Ishikawa (cell line): ENCODE results near the gene LMF1.

Source experiments
- CREB1 ChIP-seq: IDR thresholded peaks from 2 replicates; pipeline ENCODE4 v1.6.1; 2012; ENCODE audit warnings: low read depth
- EP300 ChIP-seq: IDR thresholded peaks from 2 replicates; pipeline ENCODE4 v1.6.1; 2012; ENCODE audit warnings: borderline replicate concordance
- NFIC ChIP-seq: IDR thresholded peaks from 2 replicates; pipeline ENCODE4 v1.6.1; 2012
- TAF1 ChIP-seq: IDR thresholded peaks from 2 replicates; pipeline ENCODE4 v1.6.1; 2012; ENCODE audit warnings: low read depth, mild to moderate bottlenecking
- TCF12 ChIP-seq: IDR thresholded peaks from 2 replicates; pipeline ENCODE4 v1.6.1; 2012; ENCODE audit warnings: low read depth
- TEAD4 ChIP-seq: IDR thresholded peaks from 2 replicates; pipeline ENCODE4 v1.6.1; 2012
- YY1 ChIP-seq: IDR thresholded peaks from 2 replicates; pipeline ENCODE4 v1.6.1; 2012; ENCODE audit warnings: low read depth
- TF ChIP-seq, protein P1 (sequence below): IDR thresholded peaks from 2 replicates; pipeline ENCODE4 v1.6.1; 2012; ENCODE audit warnings: low read depth, mild to moderate bottlenecking

DNA sequence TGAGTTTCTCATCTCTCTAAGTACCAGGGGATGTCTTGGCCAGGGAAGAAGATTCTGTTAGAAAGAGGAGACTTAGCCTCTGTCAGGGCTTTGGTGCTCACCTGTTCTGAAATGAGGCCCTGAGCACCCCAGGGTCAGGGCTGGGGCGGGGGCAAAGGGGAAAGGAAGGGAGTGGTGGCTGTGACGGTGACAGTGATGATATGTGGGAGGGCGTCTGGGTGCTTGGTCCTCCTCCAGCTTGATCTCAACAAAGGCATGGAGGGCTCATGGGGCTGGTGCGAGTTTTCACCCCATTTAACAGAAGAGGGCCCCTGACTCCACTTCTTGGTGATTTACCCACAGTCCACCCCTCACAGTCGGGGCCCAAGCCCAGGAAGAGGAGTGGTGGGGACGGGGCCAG, 25.9 kb upstream of the LMF1 start:
- TF ChIP-seq EP300 (no peak), NFIC (no peak), YY1 (no peak), CREB1 (no peak), TCF12 (no peak), TEAD4 (no peak), TAF1 (no peak)
- TF ChIP-seq, protein P1, sequence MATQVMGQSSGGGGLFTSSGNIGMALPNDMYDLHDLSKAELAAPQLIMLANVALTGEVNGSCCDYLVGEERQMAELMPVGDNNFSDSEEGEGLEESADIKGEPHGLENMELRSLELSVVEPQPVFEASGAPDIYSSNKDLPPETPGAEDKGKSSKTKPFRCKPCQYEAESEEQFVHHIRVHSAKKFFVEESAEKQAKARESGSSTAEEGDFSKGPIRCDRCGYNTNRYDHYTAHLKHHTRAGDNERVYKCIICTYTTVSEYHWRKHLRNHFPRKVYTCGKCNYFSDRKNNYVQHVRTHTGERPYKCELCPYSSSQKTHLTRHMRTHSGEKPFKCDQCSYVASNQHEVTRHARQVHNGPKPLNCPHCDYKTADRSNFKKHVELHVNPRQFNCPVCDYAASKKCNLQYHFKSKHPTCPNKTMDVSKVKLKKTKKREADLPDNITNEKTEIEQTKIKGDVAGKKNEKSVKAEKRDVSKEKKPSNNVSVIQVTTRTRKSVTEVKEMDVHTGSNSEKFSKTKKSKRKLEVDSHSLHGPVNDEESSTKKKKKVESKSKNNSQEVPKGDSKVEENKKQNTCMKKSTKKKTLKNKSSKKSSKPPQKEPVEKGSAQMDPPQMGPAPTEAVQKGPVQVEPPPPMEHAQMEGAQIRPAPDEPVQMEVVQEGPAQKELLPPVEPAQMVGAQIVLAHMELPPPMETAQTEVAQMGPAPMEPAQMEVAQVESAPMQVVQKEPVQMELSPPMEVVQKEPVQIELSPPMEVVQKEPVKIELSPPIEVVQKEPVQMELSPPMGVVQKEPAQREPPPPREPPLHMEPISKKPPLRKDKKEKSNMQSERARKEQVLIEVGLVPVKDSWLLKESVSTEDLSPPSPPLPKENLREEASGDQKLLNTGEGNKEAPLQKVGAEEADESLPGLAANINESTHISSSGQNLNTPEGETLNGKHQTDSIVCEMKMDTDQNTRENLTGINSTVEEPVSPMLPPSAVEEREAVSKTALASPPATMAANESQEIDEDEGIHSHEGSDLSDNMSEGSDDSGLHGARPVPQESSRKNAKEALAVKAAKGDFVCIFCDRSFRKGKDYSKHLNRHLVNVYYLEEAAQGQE, result no peak
